Neural crest cell (in vitro differentiated cells): Measurements from ENCODE around the gene XYLT1. TPM values are rescaled to one million over a fixed set of nuclear protein-coding genes. Genes with fewer than 3 reads are reported as not detected.

ENCODE experiments used
- DNase-seq: peaks from one replicate; pipeline ENCODE4 v3.0.0; 2021; ENCODE audit warnings: low read depth, mixed read lengths, low spot score
- H3K27ac Mint-ChIP-seq: one replicate; pipeline ENCODE4 v1.8.0; 2021; ENCODE audit warnings: mild to moderate bottlenecking, mixed read lengths; ENCODE audit not compliant: unreplicated experiment
- H3K27me3 Mint-ChIP-seq: 2 replicates; pipeline ENCODE4 v1.8.0; 2021; ENCODE audit warnings: low read depth, mild to moderate bottlenecking, mixed read lengths
- H3K36me3 Mint-ChIP-seq: 2 replicates; pipeline ENCODE4 v1.8.0; 2021; ENCODE audit warnings: low read depth, mild to moderate bottlenecking, mixed read lengths
- H3K4me1 Mint-ChIP-seq: 2 replicates; pipeline ENCODE4 v1.8.0; 2021; ENCODE audit warnings: mixed read lengths
- H3K4me3 Mint-ChIP-seq: one replicate; pipeline ENCODE4 v1.8.0; 2021; ENCODE audit warnings: mild to moderate bottlenecking, mixed read lengths
- H3K9me3 Mint-ChIP-seq: 2 replicates; pipeline ENCODE4 v1.8.0; 2021; ENCODE audit warnings: mixed read lengths
- CTCF ChIP-seq: fragments of 200-600 bp; sonication (generic); conservative IDR thresholded peaks from 2 replicates; pipeline ENCODE4 v1.5.0; 2021; ENCODE audit warnings: antibody characterized with exemption, mild to moderate bottlenecking
- total RNA-seq: library from RNA; stranded (reverse); gene quantifications from 2 replicates; pipeline ENCODE4 v1.2.1, GENCODE V29; 2021

XYLT1 gene
- total RNA-seq, 1 donor from 2014 or later, result 15.0 TPM

GRCh38 chr16:17499223-17499902, 28.6 kb upstream of the XYLT1 start:
- Mint-ChIP-seq H3K4me1 (peaks cover 6% of the 10 kb centered on the region), H3K9me3 (no peaks in the 10 kb centered on the region), H3K27me3 (peaks cover 11% of the 10 kb centered on the region), H3K36me3 (no peaks in the 10 kb centered on the region), H3K4me3 (no peak overlapping the region), H3K27ac (no peak overlapping the region)
- TF ChIP-seq CTCF, result no peak
- no peak for DNase-seq

GRCh38 chr16:17497648-17498047, 26.9 kb upstream of the XYLT1 start:
- no peak for DNase-seq
- H3K4me3 Mint-ChIP-seq, result no peak overlapping the region
- H3K36me3 Mint-ChIP-seq, result no peaks in the 10 kb centered on the region
- no peaks in the 10 kb centered on the region for H3K9me3 Mint-ChIP-seq
- H3K4me1 Mint-ChIP-seq, result peaks cover under 1% of the 10 kb centered on the region
- H3K27ac Mint-ChIP-seq, result no peak overlapping the region
- H3K27me3 Mint-ChIP-seq, result peaks cover 11% of the 10 kb centered on the region
- TF ChIP-seq CTCF, result no peak

GRCh38 chr16:17496891-17497290, 26.1 kb upstream of the XYLT1 start:
- no peak for TF ChIP-seq CTCF
- Mint-ChIP-seq H3K9me3 (no peaks in the 10 kb centered on the region), H3K27ac (no peak overlapping the region), H3K4me3 (no peak overlapping the region), H3K27me3 (peaks cover 11% of the 10 kb centered on the region), H3K36me3 (no peaks in the 10 kb centered on the region), H3K4me1 (no peaks in the 10 kb centered on the region)
- no peak for DNase-seq

GRCh38 chr16:17493012-17493411, 22.3 kb upstream of the XYLT1 start:
- H3K27ac Mint-ChIP-seq, result no peak overlapping the region
- no peaks in the 10 kb centered on the region for H3K36me3 Mint-ChIP-seq
- no peak for TF ChIP-seq CTCF
- no peak overlapping the region for H3K4me3 Mint-ChIP-seq
- no peaks in the 10 kb centered on the region for H3K4me1 Mint-ChIP-seq
- no peaks in the 10 kb centered on the region for H3K9me3 Mint-ChIP-seq
- DNase-seq, result no peak
- H3K27me3 Mint-ChIP-seq, result peaks cover 7% of the 10 kb centered on the region

- H3K9me3 Mint-ChIP-seq, result no peaks in the 10 kb centered on the region
- no peak overlapping the region for H3K27ac Mint-ChIP-seq
- DNase-seq, result no peak
- no peak overlapping the region for H3K4me3 Mint-ChIP-seq
- no peaks in the 10 kb centered on the region for H3K4me1 Mint-ChIP-seq
- H3K27me3 Mint-ChIP-seq, result peaks cover 5% of the 10 kb centered on the region
- H3K36me3 Mint-ChIP-seq, result no peaks in the 10 kb centered on the region
- TF ChIP-seq CTCF, result no peak
These were observed 20.4 kb upstream of the XYLT1 start for GRCh38 chr16:17491140-17491662.
